ENCODE results near the gene SERTAD3.

DNA sequence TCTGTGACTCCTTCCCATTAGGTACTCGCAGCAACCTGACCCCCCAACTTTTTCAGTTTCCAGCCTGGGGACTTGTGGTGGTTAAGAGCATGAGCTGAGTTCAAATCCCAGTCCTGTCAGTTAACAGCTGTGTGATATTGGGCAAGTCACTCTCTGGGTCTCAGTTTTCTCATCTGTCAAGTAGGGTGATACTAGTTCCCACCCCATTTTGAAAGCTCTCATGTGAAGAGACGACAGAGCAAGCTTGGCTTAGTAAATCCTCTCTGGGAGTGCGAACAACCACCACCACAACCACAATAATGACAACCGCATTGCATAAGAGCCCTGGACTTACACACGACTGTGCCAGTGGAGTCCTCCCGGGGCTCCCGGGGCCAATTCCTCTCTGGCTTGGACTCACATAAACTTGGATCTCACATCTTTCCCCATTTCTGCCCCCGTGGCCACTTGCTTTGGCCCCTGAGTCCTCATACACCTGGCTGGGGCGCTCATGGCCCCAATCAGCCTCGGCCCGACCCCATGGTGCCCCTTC lies 21.0 kb upstream of the SERTAD3 start:
- TF ChIP-seq HDGF (IDR thresholded peaks at IDR 0.05; ENCODE audit: borderline replicate concordance) (no peak), ARNT (IDR thresholded peaks at IDR 0.05) (no peak), SUZ12 (IDR thresholded peaks at IDR 0.05) (no peak), TARDBP (IDR thresholded peaks at IDR 0.05) (no peak), NFRKB (IDR thresholded peaks at IDR 0.05) (no peak), SP1 (IDR thresholded peaks at IDR 0.05) (no peak), FOXA1 (IDR thresholded peaks at IDR 0.05) (no peak), BHLHE40 (IDR thresholded peaks at IDR 0.05; ENCODE audit: borderline replicate concordance) (no peak), FOXM1 (IDR thresholded peaks at IDR 0.05; ENCODE audit: borderline replicate concordance) (no peak; the same call in 1 of the 2 replicates), CTBP1 (IDR thresholded peaks at IDR 0.05; ENCODE audit: borderline replicate concordance) (no peak)
- TF ChIP-seq, protein P1, sequence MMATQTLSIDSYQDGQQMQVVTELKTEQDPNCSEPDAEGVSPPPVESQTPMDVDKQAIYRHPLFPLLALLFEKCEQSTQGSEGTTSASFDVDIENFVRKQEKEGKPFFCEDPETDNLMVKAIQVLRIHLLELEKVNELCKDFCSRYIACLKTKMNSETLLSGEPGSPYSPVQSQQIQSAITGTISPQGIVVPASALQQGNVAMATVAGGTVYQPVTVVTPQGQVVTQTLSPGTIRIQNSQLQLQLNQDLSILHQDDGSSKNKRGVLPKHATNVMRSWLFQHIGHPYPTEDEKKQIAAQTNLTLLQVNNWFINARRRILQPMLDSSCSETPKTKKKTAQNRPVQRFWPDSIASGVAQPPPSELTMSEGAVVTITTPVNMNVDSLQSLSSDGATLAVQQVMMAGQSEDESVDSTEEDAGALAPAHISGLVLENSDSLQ (IDR thresholded peaks at IDR 0.05): no peak
